HUES64 (cell line): Measurements from ENCODE around the gene C15orf61. TPM values are rescaled to one million over a fixed set of nuclear protein-coding genes. Genes with fewer than 3 reads are reported as not detected.

Experiments
- H3K27ac ChIP-seq: 2 replicates; pipeline ENCODE4 v1.7.0; 2013; ENCODE audit warnings: low read depth, low read length, inconsistent platforms
- H3K27me3 ChIP-seq: 2 replicates; pipeline ENCODE4 v1.6.1; 2013; ENCODE audit warnings: mild to moderate bottlenecking, low read length; ENCODE audit not compliant: insufficient read depth
- H3K36me3 ChIP-seq: 2 replicates; pipeline ENCODE4 v1.6.1; 2013; ENCODE audit warnings: mild to moderate bottlenecking, low read length; ENCODE audit not compliant: insufficient read depth
- H3K4me1 ChIP-seq: 2 replicates; pipeline ENCODE4 v1.6.1; 2013; ENCODE audit warnings: mild to moderate bottlenecking, low read length, moderate library complexity; ENCODE audit not compliant: insufficient read depth
- H3K4me3 ChIP-seq: 2 replicates; pipeline ENCODE4 v1.5.1; 2013; ENCODE audit warnings: mild to moderate bottlenecking, low read length, moderate library complexity
- H3K9ac ChIP-seq: 2 replicates; pipeline ENCODE4 v1.6.1; 2013; ENCODE audit warnings: mild to moderate bottlenecking, low read depth, low read length
- H3K9me3 ChIP-seq: 2 replicates; pipeline ENCODE4 v1.6.1; 2013; ENCODE audit warnings: low read depth, low read length; ENCODE audit not compliant: insufficient read depth
- WGBS: fragments of 150-250, 120-280 bp; methylation state at CpG from one replicate; pipeline ENCODE4 v1.1.7; 2013; ENCODE audit warnings: missing lambda C conversion rate; 5-methylcytosine and 5-hydroxymethylcytosine counted together
- polyA plus RNA-seq, 2 experiments: library from polyadenylated mRNA; stranded (reverse); fragments of 50-300 nt; gene quantifications; one replicate each; pipeline ENCODE4 v1.2.3, GENCODE V29; 2013

C15orf61 gene
- 1.3 TPM for polyA plus RNA-seq (2013, experiment 1 of 2)
- 2.5 TPM for polyA plus RNA-seq (2013, experiment 2 of 2)

GRCh38 chr15:67521029-67521782 lies at the start of gene C15orf61:
TSS of gene C15orf61 (plus strand) at chr15:67521131. CDS start at chr15:67521249, 118 bp downstream.
- Histone ChIP-seq H3K27ac (peak within 1 kb of the TSS; percentile 73), H3K36me3 (no peaks in the 10 kb centered on the region), H3K4me1 (peaks cover 24% of the 10 kb centered on the region), H3K4me3 (peak within 1 kb of the TSS; percentile 77), H3K27me3 (peaks cover 12% of the 10 kb centered on the region), H3K9me3 (no peaks in the 10 kb centered on the region), H3K9ac (peak within 1 kb of the TSS; percentile 94)
- under 1% methylated on average over 94 of the region's 94 CpGs for WGBS

- Histone ChIP-seq H3K36me3 (no peaks in the 10 kb centered on the region), H3K4me1 (no peaks in the 10 kb centered on the region), H3K9ac (no peak overlapping the region), H3K27ac (no peak overlapping the region), H3K9me3 (no peaks in the 10 kb centered on the region), H3K27me3 (no peaks in the 10 kb centered on the region), H3K4me3 (no peak overlapping the region)
- 89% methylated on average over 1 of the region's 1 CpG for WGBS
Observed at GRCh38 chr15:67472957-67473356, 48.0 kb upstream of the C15orf61 start.

- no peaks in the 10 kb centered on the region for H3K9me3 ChIP-seq
- H3K36me3 ChIP-seq, result no peaks in the 10 kb centered on the region
- WGBS, result 90% methylated on average over 5 of the region's 5 CpGs
- H3K4me3 ChIP-seq, result no peak overlapping the region
- no peak overlapping the region for H3K9ac ChIP-seq
- H3K27me3 ChIP-seq, result no peaks in the 10 kb centered on the region
- H3K27ac ChIP-seq, result no peak overlapping the region
- no peaks in the 10 kb centered on the region for H3K4me1 ChIP-seq
Observed at GRCh38 chr15:67474405-67475110, 46.4 kb upstream of the C15orf61 start.

GRCh38 chr15:67479781-67480505 lies 41.0 kb upstream of the C15orf61 start:
- WGBS, result 87% methylated on average over 4 of the region's 5 CpGs
- H3K27ac ChIP-seq, result no peak overlapping the region
- no peak overlapping the region for H3K9ac ChIP-seq
- no peaks in the 10 kb centered on the region for H3K9me3 ChIP-seq
- H3K4me3 ChIP-seq, result no peak overlapping the region
- no peaks in the 10 kb centered on the region for H3K4me1 ChIP-seq
- H3K36me3 ChIP-seq, result no peaks in the 10 kb centered on the region
- H3K27me3 ChIP-seq, result no peaks in the 10 kb centered on the region

GRCh38 chr15:67480741-67481140 lies 40.2 kb upstream of the C15orf61 start:
- Histone ChIP-seq H3K4me1 (no peaks in the 10 kb centered on the region), H3K36me3 (no peaks in the 10 kb centered on the region), H3K27me3 (no peaks in the 10 kb centered on the region), H3K9ac (no peak overlapping the region), H3K4me3 (no peak overlapping the region), H3K27ac (no peak overlapping the region), H3K9me3 (no peaks in the 10 kb centered on the region)
- WGBS, result 93% methylated on average over 1 of the region's 1 CpG

GRCh38 chr15:67481680-67482079 lies 39.3 kb upstream of the C15orf61 start:
- no peaks in the 10 kb centered on the region for H3K9me3 ChIP-seq
- no peak overlapping the region for H3K9ac ChIP-seq
- H3K27me3 ChIP-seq, result no peaks in the 10 kb centered on the region
- no peak overlapping the region for H3K27ac ChIP-seq
- WGBS, result 95% methylated on average over 2 of the region's 2 CpGs
- no peak overlapping the region for H3K4me3 ChIP-seq
- no peaks in the 10 kb centered on the region for H3K4me1 ChIP-seq
- no peaks in the 10 kb centered on the region for H3K36me3 ChIP-seq

GRCh38 chr15:67495585-67495984 lies 25.3 kb upstream of the C15orf61 start:
- H3K9ac ChIP-seq, result no peak overlapping the region
- H3K4me3 ChIP-seq, result no peak overlapping the region
- no peaks in the 10 kb centered on the region for H3K36me3 ChIP-seq
- H3K9me3 ChIP-seq, result no peaks in the 10 kb centered on the region
- H3K4me1 ChIP-seq, result peaks cover 9% of the 10 kb centered on the region; the same call in 1 of the 2 replicates
- 100% methylated on average over 1 of the region's 1 CpG for WGBS
- H3K27ac ChIP-seq, result no peak overlapping the region
- peaks cover 3% of the 10 kb centered on the region; the same call in 1 of the 2 replicates for H3K27me3 ChIP-seq

GRCh38 chr15:67501177-67501835 lies 19.6 kb upstream of the C15orf61 start:
- H3K27ac ChIP-seq, result no peak overlapping the region
- no peaks in the 10 kb centered on the region for H3K9me3 ChIP-seq
- no peak overlapping the region for H3K4me3 ChIP-seq
- no peaks in the 10 kb centered on the region for H3K27me3 ChIP-seq
- 49% methylated on average over 2 of the region's 2 CpGs for WGBS
- H3K36me3 ChIP-seq, result no peaks in the 10 kb centered on the region
- H3K9ac ChIP-seq, result no peak overlapping the region
- H3K4me1 ChIP-seq, result peaks cover 22% of the 10 kb centered on the region

GRCh38 chr15:67501836-67502461 lies 19.0 kb upstream of the C15orf61 start:
- Histone ChIP-seq H3K27ac (no peak overlapping the region), H3K9ac (no peak overlapping the region), H3K4me1 (peaks cover 22% of the 10 kb centered on the region), H3K36me3 (no peaks in the 10 kb centered on the region), H3K4me3 (no peak overlapping the region), H3K27me3 (no peaks in the 10 kb centered on the region), H3K9me3 (no peaks in the 10 kb centered on the region)
- whole genome bisulfite sequencing, result 76% methylated on average over 12 of the region's 13 CpGs

- 96% methylated on average over 5 of the region's 6 CpGs for WGBS
- no peak overlapping the region for H3K27ac ChIP-seq
- no peaks in the 10 kb centered on the region for H3K9me3 ChIP-seq
- H3K4me3 ChIP-seq, result no peak overlapping the region
- no peaks in the 10 kb centered on the region for H3K27me3 ChIP-seq
- no peaks in the 10 kb centered on the region for H3K36me3 ChIP-seq
- H3K4me1 ChIP-seq, result peaks cover 22% of the 10 kb centered on the region
- no peak overlapping the region for H3K9ac ChIP-seq
Observed at GRCh38 chr15:67504056-67504455, 16.9 kb upstream of the C15orf61 start.
